ENCODE data around the gene ERCC1. TPM values are rescaled to one million over a fixed set of nuclear protein-coding genes. Genes with fewer than 3 reads are reported as not detected.

Gene ERCC1
- polyA plus RNA-seq, 1 donor from 2014 or later, result 50.2 TPM

DNA sequence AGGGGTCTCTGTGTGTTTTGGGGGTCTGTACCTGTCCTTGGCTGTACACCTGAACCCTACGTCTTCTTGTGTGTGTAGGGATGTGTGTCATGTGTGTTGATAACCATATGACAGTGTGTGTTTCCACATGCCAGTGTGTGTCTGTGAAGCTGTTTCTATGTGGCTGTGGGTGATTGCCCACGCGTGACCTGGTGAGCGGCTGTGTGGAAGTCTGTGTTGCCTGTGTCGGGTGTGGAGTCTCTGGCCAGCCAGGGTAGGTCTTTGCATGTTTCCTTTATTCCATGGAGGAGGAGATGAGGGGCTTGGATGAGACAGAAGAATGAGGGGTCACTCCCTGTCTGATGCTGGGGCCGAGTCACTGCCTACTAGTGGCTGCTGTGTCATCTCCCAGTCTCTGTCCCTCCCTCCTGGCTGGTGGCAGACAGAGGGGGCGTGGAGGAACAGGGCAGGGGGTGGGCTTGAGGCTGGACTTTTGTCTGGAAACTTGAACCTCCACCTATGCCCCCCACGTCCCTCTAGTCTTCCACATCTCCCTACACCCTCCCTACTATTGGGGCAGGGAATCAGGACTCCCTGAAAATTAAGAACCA is 41.2 kb upstream of the ERCC1 start:
- H3K27me3 Mint-ChIP-seq, result peaks cover 13% of the 10 kb centered on the region
- H3K4me3 Mint-ChIP-seq, result peak overlapping the region in 1 of 4 donors; percentile 40
- no peaks in the 10 kb centered on the region for H3K9me3 Mint-ChIP-seq
- H3K36me3 Mint-ChIP-seq, result no peaks in the 10 kb centered on the region
- peak overlapping the region in 2 of 3 donors; percentile 59 to 100 for H3K27ac Mint-ChIP-seq
- peaks cover 11 to 19% (median 14%) of the 10 kb centered on the region in 3 donors for H3K4me1 Mint-ChIP-seq

DNA sequence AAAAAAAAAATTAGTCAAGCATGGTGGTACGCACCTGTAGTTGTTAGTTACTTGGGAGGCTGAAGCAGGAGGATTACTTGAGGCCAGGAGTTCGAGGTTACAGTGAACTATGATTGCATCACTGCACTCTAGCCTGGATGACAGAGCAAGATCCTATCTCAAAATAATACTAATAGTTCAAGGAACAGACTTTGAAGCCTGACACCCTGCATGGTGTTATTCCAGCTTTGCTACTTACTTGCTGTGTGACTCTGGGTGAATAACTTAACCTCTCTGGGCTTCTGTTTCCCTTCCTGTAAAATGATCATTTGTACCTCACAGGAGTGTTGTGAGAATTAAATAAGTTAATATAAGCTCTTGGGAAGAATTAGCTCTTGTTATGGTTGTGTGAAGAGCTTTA is 40.6 kb upstream of the ERCC1 start:
- Mint-ChIP-seq H3K27ac (peak overlapping the region in 2 of 3 donors; percentile 55 to 100), H3K9me3 (no peaks in the 10 kb centered on the region), H3K27me3 (peaks cover 13% of the 10 kb centered on the region), H3K4me3 (no peak overlapping the region), H3K4me1 (peaks cover 10 to 12% (median 11%) of the 10 kb centered on the region in 3 donors), H3K36me3 (no peaks in the 10 kb centered on the region)

DNA sequence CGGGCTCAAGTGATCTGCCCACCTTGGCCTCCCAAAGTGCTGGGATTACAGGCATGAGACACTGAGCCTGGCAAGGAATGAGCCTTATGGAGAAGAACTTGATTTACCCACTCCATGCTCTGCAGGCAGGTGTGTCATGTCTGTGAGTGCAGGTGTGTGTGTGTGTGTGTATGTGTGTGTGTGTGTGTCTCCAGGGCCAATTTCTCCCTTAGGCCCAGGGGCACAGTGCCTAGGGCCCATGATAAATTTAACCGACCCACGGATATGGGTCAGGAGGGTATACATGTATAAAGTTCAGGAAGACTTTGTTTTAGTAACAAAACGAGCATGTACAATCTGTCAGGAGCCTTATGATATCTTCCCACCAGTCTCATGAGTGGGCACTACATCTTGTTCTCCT is 39.5 kb upstream of the ERCC1 start:
- peaks cover 13% of the 10 kb centered on the region for H3K27me3 Mint-ChIP-seq
- H3K36me3 Mint-ChIP-seq, result no peaks in the 10 kb centered on the region
- H3K4me3 Mint-ChIP-seq, result peak overlapping the region in 1 of 4 donors; percentile 46
- H3K4me1 Mint-ChIP-seq, result peaks cover 6 to 11% (median 10%) of the 10 kb centered on the region in 3 donors
- no peaks in the 10 kb centered on the region for H3K9me3 Mint-ChIP-seq
- peak overlapping the region in 1 of 3 donors; percentile 61 for H3K27ac Mint-ChIP-seq

DNA sequence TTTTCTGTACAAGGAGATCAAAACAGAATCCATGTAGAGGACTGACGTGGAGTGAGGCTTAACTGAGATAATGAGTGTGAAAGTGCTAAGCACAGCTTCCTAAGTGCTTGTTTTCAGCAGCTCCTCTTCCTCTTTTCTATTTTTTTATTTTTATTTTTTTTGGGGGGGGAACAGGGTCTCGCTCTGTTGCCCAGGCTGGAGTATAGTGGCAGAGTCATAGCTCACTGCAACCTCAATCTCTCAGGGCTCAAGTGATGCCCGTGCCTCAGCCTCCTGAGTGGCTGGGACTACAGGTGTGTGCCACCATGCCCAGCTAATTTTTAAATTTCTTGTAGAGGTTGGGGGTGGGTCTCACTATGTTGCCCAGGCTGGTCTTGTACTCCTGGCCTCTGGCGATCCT is 38.5 kb upstream of the ERCC1 start:
- Mint-ChIP-seq H3K27ac (peak overlapping the region in 1 of 3 donors; percentile 78), H3K4me3 (no peak overlapping the region), H3K9me3 (no peaks in the 10 kb centered on the region), H3K36me3 (no peaks in the 10 kb centered on the region), H3K4me1 (peaks cover 6 to 10% (median 9%) of the 10 kb centered on the region in 3 donors), H3K27me3 (peaks cover 13% of the 10 kb centered on the region)

DNA sequence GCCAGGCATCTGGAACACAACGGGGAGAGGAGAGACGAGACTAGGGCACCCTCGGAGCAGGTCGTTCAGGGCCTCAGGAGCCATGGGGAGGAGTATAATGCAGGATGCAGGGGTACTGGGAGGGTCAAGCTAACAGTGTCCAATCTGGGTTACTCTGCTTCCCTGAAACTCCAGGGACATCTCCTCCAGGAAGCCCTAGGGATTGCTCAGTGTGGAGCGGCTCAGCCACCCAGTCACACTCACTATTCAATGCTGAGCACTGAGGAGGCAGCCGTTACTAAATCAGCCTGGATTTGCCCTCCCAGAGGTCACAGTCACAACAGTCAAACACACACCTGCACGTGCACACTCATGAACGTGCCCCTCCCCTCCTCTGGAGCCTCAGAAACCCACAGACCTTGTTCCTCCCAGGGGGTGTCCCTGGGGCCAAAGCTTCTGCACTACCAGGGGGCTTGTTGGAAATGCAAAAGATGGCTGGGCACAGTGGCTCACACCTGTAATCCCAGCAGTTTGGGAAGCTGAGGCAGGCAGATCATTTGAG is 37.2 kb upstream of the ERCC1 start:
- H3K36me3 Mint-ChIP-seq, result no peaks in the 10 kb centered on the region
- peaks cover 16% of the 10 kb centered on the region for H3K27me3 Mint-ChIP-seq
- H3K27ac Mint-ChIP-seq, result peak overlapping the region in 1 of 3 donors; percentile 68
- H3K9me3 Mint-ChIP-seq, result no peaks in the 10 kb centered on the region
- H3K4me1 Mint-ChIP-seq, result peaks cover 10 to 12% (median 11%) of the 10 kb centered on the region in 3 donors
- H3K4me3 Mint-ChIP-seq, result no peak overlapping the region

DNA sequence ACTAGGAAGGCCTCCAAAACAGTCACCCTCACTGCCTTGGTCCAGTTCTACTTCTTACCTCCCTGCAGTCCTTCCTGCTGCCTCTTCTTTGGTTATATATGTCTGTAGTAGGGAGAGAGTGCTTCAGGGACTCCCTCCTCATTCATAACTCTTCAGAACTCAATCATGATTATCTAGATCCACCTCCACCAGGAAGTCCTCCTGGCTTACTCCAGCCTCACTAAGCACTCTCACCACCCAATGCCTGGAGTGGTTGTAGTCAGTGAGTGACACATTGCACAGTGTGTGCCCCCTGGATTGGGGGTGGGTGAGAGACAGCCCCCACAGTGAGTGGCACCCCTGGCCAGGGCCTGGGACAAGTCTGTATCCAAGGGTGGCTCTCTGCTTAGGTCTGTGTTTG is 34.1 kb upstream of the ERCC1 start:
- Mint-ChIP-seq H3K27ac (peak overlapping the region in 1 of 3 donors; percentile 76), H3K4me1 (peaks cover 10 to 14% (median 10%) of the 10 kb centered on the region in 3 donors), H3K36me3 (no peaks in the 10 kb centered on the region), H3K4me3 (no peak overlapping the region), H3K9me3 (no peaks in the 10 kb centered on the region), H3K27me3 (peaks cover 7% of the 10 kb centered on the region)

DNA sequence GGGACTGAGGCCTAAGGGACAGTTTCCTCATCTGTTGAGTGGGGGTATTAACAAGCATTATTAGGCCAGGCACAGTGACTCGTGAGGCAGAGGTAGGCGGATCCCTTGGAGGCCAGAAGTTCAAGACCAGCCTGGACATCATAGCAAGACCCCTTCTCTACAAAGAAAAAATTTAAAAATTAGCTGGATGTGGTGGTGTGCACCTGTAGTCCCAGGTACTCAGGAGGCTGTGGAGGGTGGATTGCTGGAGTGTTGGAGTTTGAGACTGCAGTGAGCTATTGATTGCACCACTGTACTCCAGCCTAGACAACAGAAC is 32.7 kb upstream of the ERCC1 start:
- Mint-ChIP-seq H3K4me1 (peaks cover 15 to 21% (median 19%) of the 10 kb centered on the region in 3 donors), H3K4me3 (peak overlapping the region in 1 of 4 donors; percentile 74), H3K27ac (peak overlapping the region in 2 of 3 donors; percentile 91 to 99), H3K9me3 (no peaks in the 10 kb centered on the region), H3K36me3 (no peaks in the 10 kb centered on the region), H3K27me3 (peaks cover 3% of the 10 kb centered on the region)

DNA sequence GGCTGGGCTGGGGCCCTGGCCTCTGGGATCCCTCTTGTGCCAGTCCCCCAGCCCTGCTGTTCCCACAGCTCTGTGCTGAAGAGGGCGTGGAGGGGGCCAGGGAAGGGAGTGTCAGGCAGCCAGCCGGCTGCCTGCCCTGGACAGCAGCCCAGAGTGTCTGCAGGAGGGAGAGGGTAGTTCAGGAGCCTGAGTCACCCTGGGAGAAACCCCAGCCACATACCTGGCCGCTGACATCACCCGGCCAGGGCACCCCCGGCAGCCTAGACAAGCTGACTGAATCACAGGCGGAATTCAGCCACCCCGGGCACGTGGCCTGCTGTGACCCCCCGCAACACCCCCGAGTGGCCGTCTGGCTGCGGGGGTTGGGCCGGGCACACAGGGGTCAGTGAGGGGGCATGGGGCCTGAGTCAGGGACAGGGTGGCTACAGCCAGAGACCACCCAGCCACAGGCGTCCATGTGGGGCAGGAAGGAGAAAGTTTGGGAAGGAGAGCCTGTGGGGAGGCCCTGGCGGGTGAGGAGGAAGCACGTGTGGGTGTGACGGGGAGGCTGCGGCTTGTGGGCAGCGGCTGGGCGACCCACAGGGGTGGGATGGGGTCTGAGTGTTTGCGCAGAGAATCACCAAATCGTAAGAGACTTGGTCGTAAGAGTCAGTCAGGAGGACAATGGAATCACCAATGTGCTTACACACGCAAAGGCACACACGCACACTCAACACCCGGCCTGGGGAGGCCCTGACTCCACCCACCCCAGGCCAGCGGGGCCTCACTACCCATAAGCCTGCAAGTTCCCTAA is 32.2 kb upstream of the ERCC1 start:
- peak overlapping the region in 2 of 3 donors; percentile 91 to 99 for H3K27ac Mint-ChIP-seq
- H3K4me1 Mint-ChIP-seq, result peaks cover 18 to 26% (median 19%) of the 10 kb centered on the region in 3 donors
- H3K27me3 Mint-ChIP-seq, result peaks cover 3% of the 10 kb centered on the region
- H3K36me3 Mint-ChIP-seq, result no peaks in the 10 kb centered on the region
- H3K4me3 Mint-ChIP-seq, result peak overlapping the region; percentile 43 to 74 (median 61)
- no peaks in the 10 kb centered on the region for H3K9me3 Mint-ChIP-seq

DNA sequence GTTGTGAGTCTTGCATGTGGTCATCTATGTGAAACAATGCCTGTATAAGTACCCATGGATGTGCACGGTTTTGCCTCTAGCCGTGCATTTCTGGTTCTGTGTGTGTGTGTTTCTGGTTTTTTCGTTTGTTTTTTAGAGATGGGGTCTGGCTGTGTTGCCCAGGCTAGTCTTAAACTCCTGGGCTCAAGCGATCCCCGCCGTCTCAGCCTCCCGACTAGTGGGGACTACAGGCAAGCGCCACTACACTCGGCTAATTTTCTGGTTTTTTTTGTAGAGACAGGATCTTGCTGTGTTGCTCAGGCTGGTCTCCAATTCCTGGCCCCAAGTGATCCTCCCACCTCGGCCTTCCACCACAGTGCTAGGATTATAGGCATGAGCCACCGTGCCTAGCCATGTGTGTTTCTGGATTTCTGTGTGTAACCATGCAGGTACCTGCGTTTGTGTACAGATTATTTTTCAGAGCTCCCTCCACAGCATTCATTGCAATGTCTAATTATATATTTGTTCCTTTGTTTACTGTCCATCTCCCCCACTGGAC is 28.2 kb upstream of the ERCC1 start:
- Mint-ChIP-seq H3K27me3 (peaks cover 3% of the 10 kb centered on the region), H3K36me3 (peaks cover 3% of the 10 kb centered on the region), H3K4me3 (peak overlapping the region; percentile 85 to 94 (median 90)), H3K4me1 (peaks cover 29 to 35% (median 29%) of the 10 kb centered on the region in 3 donors), H3K9me3 (no peaks in the 10 kb centered on the region), H3K27ac (peak overlapping the region; percentile 97 to 99 (median 98))

DNA sequence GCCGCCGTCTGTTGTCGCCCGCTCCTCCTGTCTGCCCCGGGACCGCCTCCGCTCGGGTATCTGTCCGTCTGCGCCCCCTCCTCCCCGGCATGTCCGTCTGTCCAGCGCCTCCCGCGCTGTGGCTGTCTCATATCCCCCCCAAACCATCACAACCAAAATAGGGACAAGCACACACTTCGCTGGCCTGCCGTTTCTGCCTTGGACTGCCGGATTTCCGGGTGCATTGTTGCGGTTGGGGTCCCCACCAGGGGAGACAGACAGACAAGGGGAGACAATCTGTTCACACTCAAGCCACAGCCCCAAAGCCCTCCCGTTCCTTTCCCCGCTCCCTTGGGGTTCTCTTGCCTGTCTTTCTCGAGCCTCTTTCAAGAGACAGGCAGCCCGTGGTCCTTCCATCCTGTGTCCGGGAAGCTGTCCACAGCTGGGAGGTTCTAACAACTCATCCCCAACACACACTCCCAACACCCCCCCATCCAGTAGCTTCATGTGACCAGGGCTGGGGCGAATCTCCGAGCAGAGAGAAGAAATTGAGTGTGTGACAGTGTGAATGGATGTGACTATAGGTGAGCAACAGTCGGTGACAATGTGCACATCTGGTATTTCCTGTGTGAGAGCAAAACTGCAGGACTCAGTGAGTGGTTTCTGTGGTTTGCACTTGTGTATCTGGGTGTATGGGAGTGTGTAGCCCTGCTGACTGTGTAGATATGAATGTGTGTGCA is 27.6 kb upstream of the ERCC1 start:
- H3K27ac Mint-ChIP-seq, result peak overlapping the region; percentile 97 to 99 (median 98)
- H3K4me1 Mint-ChIP-seq, result peaks cover 27 to 36% (median 28%) of the 10 kb centered on the region in 3 donors
- no peaks in the 10 kb centered on the region for H3K9me3 Mint-ChIP-seq
- H3K27me3 Mint-ChIP-seq, result no peaks in the 10 kb centered on the region
- H3K4me3 Mint-ChIP-seq, result peak overlapping the region; percentile 85 to 94 (median 90)
- H3K36me3 Mint-ChIP-seq, result peaks cover 3% of the 10 kb centered on the region

DNA sequence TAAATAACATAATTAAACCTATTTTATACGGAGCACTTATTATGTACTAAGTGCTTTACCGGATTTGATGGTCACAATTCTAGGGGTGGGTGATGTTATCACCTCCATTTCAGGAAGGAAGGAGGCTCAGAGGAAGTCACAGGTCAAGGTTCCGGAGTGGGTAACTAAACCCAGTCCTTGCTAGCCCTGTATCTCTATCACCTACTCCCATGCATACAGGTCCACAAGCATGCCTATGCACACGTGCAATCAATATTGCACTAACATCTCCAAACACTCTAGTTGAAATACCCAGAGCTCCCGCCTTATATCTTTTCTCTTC is 26.3 kb upstream of the ERCC1 start:
- Mint-ChIP-seq H3K9me3 (no peaks in the 10 kb centered on the region), H3K27ac (peak overlapping the region; percentile 97 to 98 (median 98)), H3K27me3 (no peaks in the 10 kb centered on the region), H3K4me3 (peak overlapping the region; percentile 85 to 98 (median 96)), H3K36me3 (peaks cover 5% of the 10 kb centered on the region), H3K4me1 (peaks cover 30 to 38% (median 32%) of the 10 kb centered on the region in 3 donors)

DNA sequence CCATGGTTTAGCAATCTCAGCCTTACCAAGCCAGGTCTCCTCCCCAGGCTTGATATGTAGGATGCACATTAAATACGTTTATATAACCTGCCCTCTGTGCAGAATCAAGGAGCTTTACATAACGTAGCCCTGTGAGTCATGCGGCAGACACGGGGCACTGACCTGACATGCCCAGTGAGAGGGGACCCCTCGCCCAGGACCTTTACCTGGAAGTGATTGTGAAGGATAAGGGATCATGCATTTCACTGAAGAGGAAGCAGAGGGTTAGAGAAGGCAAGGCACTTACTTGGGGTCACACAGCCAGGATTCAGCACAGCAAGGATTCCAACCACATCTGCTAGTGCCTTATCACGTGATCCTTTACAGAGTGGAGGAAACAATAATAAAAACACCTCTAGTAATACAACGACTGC is 25.2 kb upstream of the ERCC1 start:
- Mint-ChIP-seq H3K36me3 (peaks cover 5% of the 10 kb centered on the region), H3K4me3 (peak overlapping the region in 3 of 4 donors; percentile 25 to 81 (median 61)), H3K27ac (peak overlapping the region; percentile 50 to 98 (median 97)), H3K27me3 (no peaks in the 10 kb centered on the region), H3K4me1 (peaks cover 35 to 42% (median 38%) of the 10 kb centered on the region in 3 donors), H3K9me3 (no peaks in the 10 kb centered on the region)

DNA sequence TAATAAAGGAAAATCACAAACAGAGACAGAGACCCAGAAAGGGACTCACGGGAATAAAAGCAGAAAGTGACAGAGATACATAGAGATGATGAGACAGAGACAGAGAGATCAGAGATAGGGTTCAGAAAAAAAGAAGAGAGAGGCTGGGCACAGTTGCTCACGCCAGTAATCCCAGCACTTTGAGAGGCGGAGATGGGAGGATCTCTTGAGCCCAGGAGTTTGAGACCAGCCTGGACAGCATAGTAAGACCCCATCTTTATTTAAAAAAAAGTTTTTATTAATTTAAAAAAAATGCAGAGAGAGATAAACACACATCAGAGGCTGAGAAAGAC is 24.7 kb upstream of the ERCC1 start:
- H3K4me3 Mint-ChIP-seq, result peak overlapping the region in 2 of 4 donors; percentile 75 to 81
- peaks cover 5% of the 10 kb centered on the region for H3K36me3 Mint-ChIP-seq
- peaks cover 31 to 42% (median 38%) of the 10 kb centered on the region in 3 donors for H3K4me1 Mint-ChIP-seq
- no peaks in the 10 kb centered on the region for H3K9me3 Mint-ChIP-seq
- H3K27me3 Mint-ChIP-seq, result no peaks in the 10 kb centered on the region
- H3K27ac Mint-ChIP-seq, result peak overlapping the region in 2 of 3 donors; percentile 93 to 97

DNA sequence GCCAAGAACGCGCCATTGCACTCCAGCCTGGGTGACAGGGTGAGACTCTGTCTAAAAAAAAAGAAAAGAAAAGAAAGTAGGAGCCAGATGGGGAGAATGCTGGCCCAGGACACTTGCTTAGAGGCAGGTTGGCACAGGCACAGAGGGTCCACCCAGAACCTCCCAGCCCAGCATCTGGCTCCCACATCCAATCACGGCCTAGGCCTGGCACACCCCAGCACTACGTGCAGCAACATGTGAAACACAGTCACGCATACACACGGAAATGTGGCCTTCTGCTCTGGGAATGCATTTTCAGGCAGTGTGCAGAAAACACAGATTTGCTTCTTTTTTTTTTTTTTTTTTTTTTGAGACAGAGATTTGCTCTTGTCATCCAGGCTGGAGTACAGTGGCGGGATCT is 23.2 kb upstream of the ERCC1 start:
- Mint-ChIP-seq H3K27me3 (no peaks in the 10 kb centered on the region), H3K4me3 (no peak overlapping the region), H3K27ac (peak overlapping the region in 1 of 3 donors; percentile 97), H3K4me1 (peaks cover 37 to 48% (median 45%) of the 10 kb centered on the region in 3 donors), H3K9me3 (no peaks in the 10 kb centered on the region), H3K36me3 (peaks cover 5% of the 10 kb centered on the region)

DNA sequence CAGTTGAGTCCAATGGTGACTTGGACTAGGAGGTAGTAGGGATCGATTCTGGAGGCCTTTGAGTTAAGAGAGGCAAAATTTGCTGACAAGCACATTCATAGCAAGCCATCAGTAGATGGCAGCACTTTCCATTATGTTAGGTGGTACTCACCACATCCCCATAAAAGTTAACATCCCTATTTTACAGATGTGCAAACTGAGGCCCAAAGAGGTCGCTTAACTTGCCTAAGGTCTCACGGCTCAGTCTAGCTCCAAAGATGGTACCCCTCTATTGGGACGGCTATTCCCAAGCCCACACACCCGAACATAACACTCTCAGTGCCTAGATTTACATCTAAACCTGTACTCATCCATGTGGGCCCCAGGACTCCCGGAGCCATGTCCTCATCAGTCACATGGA is 22.6 kb upstream of the ERCC1 start:
- Mint-ChIP-seq H3K27me3 (no peaks in the 10 kb centered on the region), H3K4me3 (peak overlapping the region; percentile 60 to 85 (median 67)), H3K27ac (peak overlapping the region; percentile 93 to 98 (median 95)), H3K4me1 (peaks cover 31 to 42% (median 38%) of the 10 kb centered on the region in 3 donors), H3K9me3 (no peaks in the 10 kb centered on the region), H3K36me3 (peaks cover 5% of the 10 kb centered on the region)

Measured in IgD-negative memory B cell (primary cell).